Lung (tissue), 12 donors: ENCODE data around the gene HRH3. TPM values are rescaled to one million over a fixed set of nuclear protein-coding genes. Genes with fewer than 3 reads are reported as not detected.

Source experiments
- ATAC-seq: fragments of 200-7000 bp; cut with Tn5 transposase; one replicate; pipeline ENCODE4 v1.9.1; 2020; ENCODE audit warnings: moderate number of reproducible peaks; ENCODE audit not compliant: insufficient read depth, low FRiP score
- DNase-seq, 3 donors: peaks; one replicate each; pipeline ENCODE4 v3.0.0-alpha.2; 2013 to 2017
- H3K27ac ChIP-seq, 2 donors: one replicate each; pipeline ENCODE4 v1.5.1; 2013; ENCODE audit warnings: mild to moderate bottlenecking in 2 of 2, moderate library complexity in 2 of 2, control low read depth in 1 of 2, inconsistent platforms in 1 of 2, low read depth in 1 of 2, low read length in 1 of 2
- H3K27me3 ChIP-seq, 3 donors: one replicate each; pipeline ENCODE4 v1.5.1; 2013; ENCODE audit warnings: low read length in 2 of 3; ENCODE audit not compliant: control insufficient read depth in 3 of 3, insufficient read depth in 3 of 3
- H3K36me3 ChIP-seq, 4 donors: one replicate each; pipeline ENCODE4 v1.5.1; 2013; ENCODE audit warnings: low read length in 4 of 4, mild to moderate bottlenecking in 1 of 4, moderate library complexity in 1 of 4; ENCODE audit not compliant: control insufficient read depth in 4 of 4, insufficient read depth in 4 of 4
- H3K4me1 ChIP-seq, 5 donors: one replicate each; pipeline ENCODE4 v1.5.1; 2013; ENCODE audit warnings: low read length in 5 of 5, mild to moderate bottlenecking in 2 of 5, moderate library complexity in 1 of 5; ENCODE audit not compliant: control insufficient read depth in 5 of 5, insufficient read depth in 5 of 5
- H3K4me3 ChIP-seq: one replicate; pipeline ENCODE4 v1.5.1; 2013; ENCODE audit warnings: mild to moderate bottlenecking, control low read depth, moderate library complexity
- H3K9ac ChIP-seq, 2 donors: one replicate each; pipeline ENCODE4 v1.5.1; 2013; ENCODE audit warnings: low read length in 2 of 2, control low read depth in 1 of 2; ENCODE audit not compliant: insufficient read depth in 1 of 2
- H3K9me3 ChIP-seq, 4 donors: one replicate each; pipeline ENCODE4 v1.5.1; 2013; ENCODE audit warnings: low read length in 3 of 4, mild to moderate bottlenecking in 1 of 4, moderate library complexity in 1 of 4; ENCODE audit not compliant: control insufficient read depth in 4 of 4, insufficient read depth in 3 of 4
- WGBS, 2 donors: extraction: QIAGEN DNeasy Blood & Tissue Kit; methylation state at CpG; one replicate each; pipeline ENCODE4 v1.1.7; 2013; 5-methylcytosine and 5-hydroxymethylcytosine counted together
- polyA plus RNA-seq, 2 donors: library from polyadenylated mRNA; stranded (reverse); fragments of 200-250 nt; gene quantifications; one replicate each; pipeline ENCODE4 v1.2.1, GENCODE V29; 2013
- total RNA-seq, 2 donors: library from RNA; depleted of rRNA in 1 of 2; stranded (reverse); fragments of >200 nt in 1 of 2; gene quantifications; one replicate each; pipeline ENCODE4 v1.2.1, GENCODE V29; 2014 to 2021
- TF ChIP-seq, protein P1 (sequence below): IDR thresholded peaks from 2 replicates; pipeline ENCODE4 v1.5.1; 2012; ENCODE audit warnings: mild to moderate bottlenecking; ENCODE audit errors: control extremely low read depth, extremely low read depth
- donor health status: control.
- donor health status: control.
- donor health status: Bipolar disorder and iron deficiency.
- donor health status: healthy.
- donor health status: DM: yes; HTN: yes; CAD: no.

HRH3 gene
- total and polyA plus RNA-seq, 4 donors = not detected

GRCh38 chr20:62193079-62194025, 26.7 kb downstream of the HRH3 start:
- Histone ChIP-seq H3K27ac (no peak overlapping the region), H3K27me3 (no peaks in the 10 kb centered on the region), H3K9ac (no peak overlapping the region), H3K4me1 (no peaks in the 10 kb centered on the region), H3K36me3 (peaks cover 10 to 27% (median 12%) of the 10 kb centered on the region in 4 donors), H3K9me3 (no peaks in the 10 kb centered on the region), H3K4me3 (no peak overlapping the region)
- WGBS, 2 donors = 91 to 95% methylated on average over 29 of the region's 29 CpGs
- TF ChIP-seq, protein P1, sequence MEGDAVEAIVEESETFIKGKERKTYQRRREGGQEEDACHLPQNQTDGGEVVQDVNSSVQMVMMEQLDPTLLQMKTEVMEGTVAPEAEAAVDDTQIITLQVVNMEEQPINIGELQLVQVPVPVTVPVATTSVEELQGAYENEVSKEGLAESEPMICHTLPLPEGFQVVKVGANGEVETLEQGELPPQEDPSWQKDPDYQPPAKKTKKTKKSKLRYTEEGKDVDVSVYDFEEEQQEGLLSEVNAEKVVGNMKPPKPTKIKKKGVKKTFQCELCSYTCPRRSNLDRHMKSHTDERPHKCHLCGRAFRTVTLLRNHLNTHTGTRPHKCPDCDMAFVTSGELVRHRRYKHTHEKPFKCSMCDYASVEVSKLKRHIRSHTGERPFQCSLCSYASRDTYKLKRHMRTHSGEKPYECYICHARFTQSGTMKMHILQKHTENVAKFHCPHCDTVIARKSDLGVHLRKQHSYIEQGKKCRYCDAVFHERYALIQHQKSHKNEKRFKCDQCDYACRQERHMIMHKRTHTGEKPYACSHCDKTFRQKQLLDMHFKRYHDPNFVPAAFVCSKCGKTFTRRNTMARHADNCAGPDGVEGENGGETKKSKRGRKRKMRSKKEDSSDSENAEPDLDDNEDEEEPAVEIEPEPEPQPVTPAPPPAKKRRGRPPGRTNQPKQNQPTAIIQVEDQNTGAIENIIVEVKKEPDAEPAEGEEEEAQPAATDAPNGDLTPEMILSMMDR = no peak
- DNase-seq (no peak), ATAC-seq (no peak)

DNA sequence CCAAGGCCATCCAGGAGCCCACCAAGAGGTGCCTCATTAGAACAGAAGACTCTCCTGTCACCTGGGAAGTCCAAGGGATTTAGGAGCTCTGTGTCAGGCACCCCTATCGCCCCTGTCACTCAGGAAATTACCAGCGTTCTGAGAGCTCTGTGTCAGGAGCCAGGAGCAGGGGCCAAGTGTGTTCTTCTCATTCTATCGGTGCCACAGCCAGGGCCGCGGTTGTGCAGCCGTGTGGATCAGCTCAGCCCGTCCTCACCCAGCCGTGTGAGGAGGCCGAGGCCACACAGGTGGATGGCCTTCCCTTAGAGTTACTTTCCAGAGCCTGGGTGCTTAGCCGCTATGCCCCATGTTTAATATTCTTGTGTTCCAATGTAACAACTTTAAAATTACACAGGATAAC, 27.4 kb downstream of the HRH3 start:
- whole genome bisulfite sequencing, 2 donors = 90 to 97% methylated on average over 10 of the region's 10 CpGs
- ATAC-seq = no peak

GRCh38 chr20:62191781-62192559, 28.1 kb downstream of the HRH3 start:
- H3K36me3 ChIP-seq = peaks cover 7 to 17% (median 9%) of the 10 kb centered on the region in 4 donors
- DNase-seq = no peak
- no peak overlapping the region for H3K4me3 ChIP-seq
- H3K9me3 ChIP-seq = no peaks in the 10 kb centered on the region
- ATAC-seq = no peak
- H3K27me3 ChIP-seq = no peaks in the 10 kb centered on the region
- H3K9ac ChIP-seq = no peak overlapping the region
- no peaks in the 10 kb centered on the region for H3K4me1 ChIP-seq
- WGBS, 2 donors = 92 to 93% methylated on average over 14 of the region's 14 CpGs
- TF ChIP-seq, protein P1 = no peak
- H3K27ac ChIP-seq = no peak overlapping the region

More for the DNA sequence above, 27.4 kb downstream of the HRH3 start:
- DNase-seq = no peak
- Histone ChIP-seq H3K27me3 (no peaks in the 10 kb centered on the region), H3K9me3 (no peaks in the 10 kb centered on the region), H3K4me1 (no peaks in the 10 kb centered on the region), H3K36me3 (peaks cover 7 to 20% (median 9%) of the 10 kb centered on the region in 4 donors), H3K9ac (no peak overlapping the region), H3K4me3 (no peak overlapping the region), H3K27ac (no peak overlapping the region)
- TF ChIP-seq, protein P1 = no peak
